ENCODE results near the gene SLCO2B1.
A peak's percentile ranks its signal among the peaks of the same experiment; 100 is the strongest.

GRCh38 chr11:75248924-75249256 lies 98.0 kb downstream of the SLCO2B1 start:
- TF ChIP-seq CTCF (IDR thresholded peaks at IDR 0.05 in 4 of 5, conservative IDR thresholded peaks at IDR 0.05 in 1 of 5) (peak in 1 of 5 experiments; percentile 6), POLR2A (IDR thresholded peaks at IDR 0.05) (no peak)

All from gastrocnemius medialis (tissue), 4 donors.